HG02610 (cell line): Measurements from ENCODE around the gene HDAC9.

ENCODE experiments used
- ATAC-seq: cut with Tn5 transposase; IDR thresholded peaks from one replicate; pipeline ENCODE4 v1.9.1; 2021; ENCODE audit warnings: mild to moderate bottlenecking, moderate library complexity; ENCODE audit not compliant: unreplicated experiment

The HDAC9 gene

GRCh38 chr7:18771834-18772566 lies 276.5 kb downstream of the HDAC9 start:
- no peak for ATAC-seq

DNA sequence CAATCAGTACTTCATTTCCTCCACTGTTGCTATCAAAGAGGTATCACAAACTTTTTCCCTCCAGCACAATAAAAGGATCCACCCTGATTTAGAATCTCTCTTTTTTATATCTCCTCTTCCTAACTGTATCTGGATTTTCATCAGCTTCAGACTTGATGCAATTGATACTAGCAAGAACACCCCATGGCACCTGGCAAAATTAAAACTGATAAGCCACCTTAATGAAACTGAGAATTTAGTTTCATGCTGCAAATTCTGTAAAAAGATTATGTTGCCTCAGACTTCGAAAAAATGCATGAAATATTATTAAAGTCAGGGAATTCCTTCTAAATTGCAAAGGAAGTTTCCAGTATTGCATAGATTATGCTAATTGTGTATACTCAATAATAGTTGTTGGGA lies 277.0 kb downstream of the HDAC9 start:
- no peak for ATAC-seq

- ATAC-seq = no peak
Measured at GRCh38 chr7:18777314-18777713, 281.8 kb downstream of the HDAC9 start.

DNA sequence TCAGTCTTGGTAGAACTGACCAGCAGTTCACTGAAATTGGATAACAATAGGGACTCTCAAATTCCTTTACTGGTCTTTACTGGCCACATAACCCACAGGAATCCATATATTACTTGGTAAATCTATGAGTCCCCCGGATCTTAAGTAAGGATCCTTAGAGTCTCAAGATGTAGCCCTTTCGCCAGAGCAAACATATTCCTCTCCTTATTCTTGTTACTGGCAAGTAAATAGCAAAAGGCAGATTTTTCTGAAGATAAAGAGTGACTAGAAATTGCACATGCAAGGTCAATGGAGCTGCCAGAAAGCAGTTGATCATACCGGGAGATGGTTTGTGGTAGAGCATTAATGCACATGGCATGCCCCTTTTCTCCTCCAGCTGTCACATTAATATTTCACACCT lies 283.0 kb downstream of the HDAC9 start:
- no peak for ATAC-seq

GRCh38 chr7:18780266-18780665 lies 284.7 kb downstream of the HDAC9 start:
- no peak for ATAC-seq

- ATAC-seq = no peak
Measured at GRCh38 chr7:18780938-18781337, 285.4 kb downstream of the HDAC9 start.

GRCh38 chr7:18786196-18786727 lies 290.7 kb downstream of the HDAC9 start:
- no peak for ATAC-seq

DNA sequence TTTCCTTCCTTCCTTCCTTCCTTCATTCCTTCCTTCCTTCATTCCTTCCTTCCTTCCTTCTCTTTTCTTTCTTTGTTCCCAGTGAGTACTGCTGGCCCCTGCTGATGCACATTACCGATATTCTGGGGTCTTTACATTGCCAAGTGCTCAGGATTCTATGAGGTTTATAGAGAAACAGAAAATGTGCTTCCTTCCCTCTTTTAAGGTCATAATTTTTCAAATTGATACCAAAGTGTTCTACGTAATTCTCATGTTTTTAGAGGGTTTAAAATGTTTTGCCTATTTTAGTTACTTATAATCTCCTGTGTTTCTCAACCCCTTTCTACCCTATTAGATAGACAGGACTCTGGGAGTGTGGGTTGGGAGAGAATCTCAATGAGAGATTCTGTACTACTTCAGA lies 291.2 kb downstream of the HDAC9 start:
- no peak for ATAC-seq

DNA sequence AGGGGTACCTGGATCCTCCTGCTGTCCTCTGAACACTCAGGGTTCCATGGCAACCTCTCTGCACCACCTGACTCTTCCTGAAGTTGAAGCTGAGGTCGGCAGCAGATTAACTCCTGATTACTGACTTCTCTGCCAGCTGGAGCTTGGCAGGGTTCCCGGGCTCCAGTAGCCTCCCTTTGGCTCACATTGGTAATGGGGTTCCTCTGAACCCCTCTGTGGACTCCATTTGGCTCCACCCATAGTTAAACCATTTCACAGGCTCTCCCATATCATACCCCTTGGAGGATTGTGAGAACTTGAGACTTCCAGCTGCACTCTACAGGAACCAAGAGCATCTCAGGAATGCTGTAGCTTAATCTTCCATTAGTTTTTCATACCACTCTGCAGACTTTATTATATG lies 292.5 kb downstream of the HDAC9 start:
- ATAC-seq = no peak

DNA sequence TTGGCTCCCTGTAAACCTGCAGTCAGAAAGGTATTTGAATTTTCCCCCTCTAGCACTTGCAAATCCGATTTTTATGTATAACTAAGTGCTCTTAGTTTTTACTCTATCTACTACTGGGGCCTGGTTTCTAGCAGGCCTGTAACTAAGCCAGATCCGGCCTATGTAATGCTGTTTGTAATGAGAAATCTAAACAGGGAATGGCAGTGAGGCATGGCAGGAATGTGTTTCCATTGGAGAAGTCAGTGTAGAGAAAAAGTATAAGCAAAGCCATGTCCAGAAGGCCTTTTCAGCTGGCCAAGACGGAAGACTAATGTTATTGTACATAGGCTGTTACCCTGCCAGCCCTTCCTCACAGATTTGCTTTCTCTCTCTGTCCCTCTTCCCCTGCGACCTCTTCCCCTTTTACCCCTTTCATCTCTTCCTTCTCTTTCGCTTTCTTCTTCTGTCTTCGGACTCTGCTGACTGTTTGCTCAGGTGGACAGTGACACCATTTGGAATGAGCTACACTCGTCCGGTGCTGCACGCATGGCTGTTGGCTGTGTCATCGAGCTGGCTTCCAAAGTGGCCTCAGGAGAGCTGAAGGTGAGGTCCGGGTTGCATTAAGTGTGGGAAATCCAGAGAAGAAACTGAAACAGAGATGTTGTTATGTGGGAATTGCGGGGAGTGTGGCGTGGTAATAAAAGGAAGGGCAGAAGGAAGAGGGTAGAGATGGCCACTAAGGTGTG lies 297.5 kb downstream of the HDAC9 start:
- no peak for ATAC-seq

DNA sequence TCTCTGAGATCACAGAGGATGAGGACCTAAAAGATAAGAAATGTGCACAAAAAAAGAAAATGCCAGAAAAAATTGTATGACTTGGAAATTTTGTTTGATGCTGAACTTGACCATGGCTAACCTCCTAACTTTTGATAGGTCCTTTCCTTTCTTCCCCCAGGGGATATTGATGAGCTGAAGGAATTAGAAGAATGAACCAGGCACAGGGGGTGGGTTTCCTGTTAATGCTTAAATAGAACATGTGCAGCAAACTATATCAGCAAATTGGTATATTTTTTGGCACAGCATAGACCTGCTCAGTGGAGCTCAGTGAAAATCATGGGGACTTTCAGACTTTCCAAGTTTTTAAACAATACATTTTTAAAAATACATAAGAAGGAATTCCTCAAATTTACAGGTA lies 300.7 kb downstream of the HDAC9 start:
- no peak for ATAC-seq

DNA sequence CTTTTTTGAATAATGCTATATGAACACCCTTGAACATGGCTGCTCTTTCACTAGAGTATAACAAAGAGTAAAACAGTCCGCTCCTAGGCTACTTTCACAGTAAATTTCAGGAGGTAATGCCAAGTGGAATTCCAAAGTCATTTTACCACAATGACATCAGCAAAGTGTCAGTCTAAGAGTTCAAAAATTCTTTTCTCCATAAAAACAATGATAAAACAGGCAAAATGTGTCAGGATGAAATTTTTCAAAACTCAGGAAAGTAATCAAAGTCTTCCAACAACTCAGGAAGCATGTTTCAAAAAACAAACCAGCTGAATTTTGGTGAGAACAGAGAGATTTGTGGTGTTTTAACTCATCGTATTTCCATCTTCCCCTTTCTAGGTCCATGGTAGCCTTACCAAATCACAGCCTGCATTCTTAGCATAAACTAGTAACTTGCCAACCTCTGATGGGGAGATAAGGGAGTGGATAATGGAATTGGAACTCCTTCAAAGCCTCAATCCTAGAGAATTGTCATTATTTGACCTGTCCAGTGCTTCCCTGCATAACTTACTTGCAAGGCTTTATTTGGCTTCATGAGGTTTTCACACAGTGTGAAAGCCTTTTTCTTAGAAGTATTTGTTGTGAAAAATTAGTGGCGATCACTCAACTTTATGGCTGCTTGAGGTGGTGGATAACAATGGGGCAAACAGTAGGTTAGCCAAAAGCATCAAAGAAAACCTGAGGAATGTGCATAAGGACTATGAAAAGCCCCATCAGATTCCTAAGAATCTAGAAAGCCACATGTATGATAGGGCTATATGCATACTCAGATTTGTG lies 302.7 kb downstream of the HDAC9 start:
- ATAC-seq = no peak

GRCh38 chr7:18799899-18800298 lies 304.4 kb downstream of the HDAC9 start:
- ATAC-seq = no peak

- ATAC-seq = no peak
Measured at GRCh38 chr7:18803923-18804322, 308.4 kb downstream of the HDAC9 start.

GRCh38 chr7:18806177-18806576 lies 310.6 kb downstream of the HDAC9 start:
- no peak for ATAC-seq

DNA sequence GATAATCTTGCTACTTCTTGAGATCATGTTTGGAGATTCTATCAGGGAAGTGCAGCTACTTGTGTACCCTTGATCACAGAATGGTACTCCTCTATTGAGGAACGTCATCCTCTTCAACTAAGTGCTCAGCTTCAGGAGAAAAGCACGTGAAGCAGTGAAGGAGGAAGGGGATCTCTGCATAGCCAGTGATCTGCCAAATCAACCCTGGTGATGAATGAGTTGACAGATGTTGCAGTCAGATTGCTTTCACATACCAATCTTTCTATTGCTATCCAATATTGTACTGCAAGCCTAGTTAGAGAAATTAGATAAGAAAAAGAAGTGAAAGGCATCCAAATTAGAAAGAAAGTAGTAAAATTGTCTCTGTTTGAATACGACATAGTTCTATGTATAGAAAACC lies 312.5 kb downstream of the HDAC9 start:
- ATAC-seq = no peak

DNA sequence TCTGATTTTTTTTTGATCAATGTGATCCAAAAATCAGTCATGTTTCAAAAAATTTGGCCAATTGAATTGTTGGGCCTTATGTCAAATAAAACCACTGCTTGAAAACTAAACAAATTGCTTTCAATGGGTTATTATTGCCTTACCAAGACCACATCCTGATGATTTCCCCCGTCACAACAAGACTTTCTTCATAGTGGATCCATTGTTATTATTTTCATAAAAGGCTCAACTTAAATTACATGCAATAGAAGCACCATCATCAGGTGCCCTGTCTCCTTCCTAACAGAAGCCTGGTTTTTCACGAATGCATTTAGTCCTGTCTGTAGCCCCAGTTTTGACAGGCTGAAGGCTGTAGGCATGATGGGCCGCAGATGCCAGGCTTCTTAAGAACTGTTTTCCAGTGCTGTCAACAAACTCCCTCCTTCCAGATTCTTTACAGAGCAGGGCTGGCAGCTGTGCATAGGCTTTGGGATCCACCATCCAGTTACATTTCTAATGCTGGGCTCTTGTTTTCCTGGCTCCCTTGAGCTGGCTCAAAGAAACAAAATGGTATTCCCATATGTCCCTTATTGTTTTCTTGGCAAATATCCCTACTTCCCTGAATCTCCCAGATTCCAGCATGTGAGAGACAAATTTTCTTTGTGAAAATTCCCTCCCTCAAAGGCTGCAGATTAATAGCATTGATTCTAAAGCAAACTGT lies 319.9 kb downstream of the HDAC9 start:
- ATAC-seq = no peak

- ATAC-seq = no peak
Measured at GRCh38 chr7:18820981-18821380, 325.4 kb downstream of the HDAC9 start.

GRCh38 chr7:18821554-18821953 lies 326.0 kb downstream of the HDAC9 start:
- no peak for ATAC-seq

DNA sequence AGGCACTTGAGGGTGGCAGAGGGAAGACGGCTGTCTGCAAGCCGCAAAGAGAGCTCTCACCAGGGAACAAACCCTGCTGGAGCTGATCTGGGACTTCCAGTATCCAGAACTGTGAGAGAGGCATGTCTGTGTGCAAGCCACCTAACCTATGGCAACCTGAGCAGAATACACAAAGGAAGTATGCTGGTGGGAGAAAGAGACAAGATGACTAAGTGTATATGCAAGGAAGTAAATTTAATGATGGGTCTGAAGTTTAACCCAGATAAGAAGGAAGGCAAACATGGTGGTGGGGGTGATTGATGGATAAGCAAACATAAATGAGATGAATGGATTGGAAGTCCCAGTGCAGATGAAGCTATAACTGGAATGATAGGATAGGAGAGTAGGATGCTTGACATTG lies 328.6 kb downstream of the HDAC9 start:
- ATAC-seq = no peak
